K562 (cell line): Measurements from ENCODE around the gene PEX10. TPM values are rescaled to one million over a fixed set of nuclear protein-coding genes. Genes with fewer than 3 reads are reported as not detected.

Source experiments
- ATAC-seq: fragments of 200-7000 bp; cut with Tn5 transposase; 3 replicates; pipeline ENCODE4 v1.9.1; 2020; ENCODE audit warnings: moderate library complexity
- BruUV-seq: library from RNA; stranded (reverse); fragments of 400-500 nt; replicated peaks from 2 replicates; lab custom pipeline; 2021; lab: Mats Ljungman, UMichigan
- CTCF ChIA-PET: fragments of 300-600 bp; formaldehyde crosslinking; extraction: SDS; loops from one replicate; lab custom pipeline; 2021; ENCODE audit warnings: low intra/inter-chr PET ratio; lab: Yijun Ruan, JAX
- POLR2A ChIA-PET: fragments of 300-600, 350-650 bp; sonication (Branson Sonifier 250); formaldehyde crosslinking; extraction: SDS; loops from one replicate; lab custom pipeline; 2021; ENCODE audit warnings: antibody characterized with exemption, inconsistent platforms; lab: Yijun Ruan, JAX
- DNase-seq, 4 experiments: peaks; one replicate each; pipeline versions ENCODE4 v3.0.0 to v3.0.0-alpha.2; 2011 to 2018; ENCODE audit warnings: low spot score in 3 of 4, mixed read lengths in 3 of 4; ENCODE audit errors: extremely low read depth in 1 of 4
- FAIRE-seq: peaks from 2 replicates; lab custom pipeline; 2011; peaks lifted over from hg19 to GRCh38; lab: Jason Lieb, UNC
- H2AFZ ChIP-seq: 2 replicates; pipeline ENCODE4 v1.6.0; 2011; ENCODE audit warnings: low read depth, low read length, control low read depth, inconsistent platforms
- H3K27ac ChIP-seq: fragments of 200-600 bp; 3 replicates; pipeline ENCODE4 v1.8.0; 2011; ENCODE audit warnings: low read depth, mild to moderate bottlenecking, control low read depth, inconsistent platforms, low read length, moderate library complexity, mixed read lengths; ENCODE audit errors: extremely low read depth
- H3K27me3 ChIP-seq, 2 experiments: fragments of 300-600 bp in 1 of 2; 2 replicates in 1 of 2; 3 replicates in 1 of 2; pipeline versions ENCODE4 v1.6.0 to v1.8.0; 2011; ENCODE audit warnings: inconsistent platforms in 2 of 2, low read length in 2 of 2, mild to moderate bottlenecking in 1 of 2, mixed read lengths in 1 of 2, moderate library complexity in 1 of 2; ENCODE audit not compliant: control insufficient read depth in 2 of 2, insufficient read depth in 2 of 2
- H3K36me3 ChIP-seq: fragments of 300-600 bp; 3 replicates; pipeline ENCODE4 v1.8.0; 2011; ENCODE audit warnings: mild to moderate bottlenecking, low read length, inconsistent platforms; ENCODE audit not compliant: control insufficient read depth, insufficient read depth
- H3K4me1 ChIP-seq, 2 experiments: fragments of 200-600 bp in 1 of 2; replicated peaks in 1 of 2; 2 replicates in 1 of 2; 3 replicates in 1 of 2; pipeline versions ENCODE4 v1.5.1 to v1.8.0; 2011; ENCODE audit warnings: inconsistent platforms in 2 of 2, low read length in 2 of 2, mild to moderate bottlenecking in 1 of 2, mixed read lengths in 1 of 2, moderate library complexity in 1 of 2; ENCODE audit not compliant: control insufficient read depth in 2 of 2, insufficient read depth in 2 of 2
- H3K4me2 ChIP-seq: 2 replicates; pipeline ENCODE4 v1.6.1; 2011; ENCODE audit warnings: low read length, control low read depth, inconsistent platforms, mixed read lengths; ENCODE audit not compliant: insufficient read depth
- H3K4me3 ChIP-seq: fragments of 200-600 bp; sonication (generic), shearing (Covaris generic); 2 replicates; pipeline ENCODE4 v1.5.1; 2016; ENCODE audit warnings: control low read depth, inconsistent platforms
- H3K79me2 ChIP-seq: fragments of 200-600 bp; 3 replicates; pipeline ENCODE4 v1.8.0; 2011; ENCODE audit warnings: low read length, inconsistent platforms; ENCODE audit not compliant: control insufficient read depth, insufficient read depth
- H3K9ac ChIP-seq, 2 experiments: 2 replicates each; pipeline versions ENCODE4 v1.6.0 to v1.6.1; 2011; ENCODE audit warnings: low read depth in 2 of 2, low read length in 2 of 2, control low read depth in 1 of 2, inconsistent platforms in 1 of 2, mild to moderate bottlenecking in 1 of 2, mixed read lengths in 1 of 2; ENCODE audit not compliant: insufficient read depth in 1 of 2
- H3K9me1 ChIP-seq: one replicate; pipeline ENCODE4 v1.6.0; 2011; ENCODE audit warnings: inconsistent platforms, mild to moderate bottlenecking, low read length, moderate library complexity; ENCODE audit not compliant: control insufficient read depth, insufficient read depth
- H3K9me3 ChIP-seq: replicated peaks from 2 replicates; pipeline ENCODE4 v1.5.1; 2011; ENCODE audit warnings: low read depth, low read length, inconsistent platforms; ENCODE audit not compliant: control insufficient read depth, insufficient read depth
- H4K20me1 ChIP-seq: replicated peaks from 2 replicates; pipeline ENCODE4 v1.6.1; 2011; ENCODE audit warnings: low read length, inconsistent platforms, mixed read lengths; ENCODE audit not compliant: control insufficient read depth, insufficient read depth
- CCAR2 ChIP-seq: fragments of 200-400 bp; formaldehyde crosslinking; IDR thresholded peaks from 2 replicates; pipeline ENCODE4 v1.6.1; 2017; ENCODE audit warnings: mild to moderate bottlenecking, low read depth, low read length
- ETV5 ChIP-seq: sonication (generic); formaldehyde crosslinking; IDR thresholded peaks from 2 replicates; pipeline ENCODE4 v1.4.0; 2020; ENCODE audit warnings: low read depth, mild to moderate bottlenecking, missing genetic modification reagents
- FOXA3 ChIP-seq, 2 experiments: fragments of 450-650 bp in 1 of 2; sonication (generic) in 1 of 2; formaldehyde crosslinking; IDR thresholded peaks in 1 of 2; conservative IDR thresholded peaks in 1 of 2; 2 replicates each; pipeline versions ENCODE4 v1.4.0 to v1.8.0; 2020 to 2022; ENCODE audit warnings: mild to moderate bottlenecking in 2 of 2, missing genetic modification reagents in 1 of 2
- GTF2A2 ChIP-seq: IDR thresholded peaks from 2 replicates; pipeline ENCODE4 v1.6.1; 2016; ENCODE audit warnings: mild to moderate bottlenecking, missing genetic modification characterization, missing compliant biosample characterization
- NCOA1 ChIP-seq: fragments of 450-650 bp; IDR thresholded peaks from 2 replicates; pipeline ENCODE4 v1.6.1; 2016; ENCODE audit warnings: low read depth
- PTTG1 ChIP-seq: fragments of 450-650 bp; IDR thresholded peaks from 2 replicates; pipeline ENCODE4 v1.6.1; 2016; ENCODE audit warnings: low read depth, mild to moderate bottlenecking, missing genetic modification characterization, missing compliant biosample characterization
- SETDB1 ChIP-seq: IDR thresholded peaks from one replicate; pipeline ENCODE4 v1.6.1; 2012; ENCODE audit warnings: low read length, control low read depth, inconsistent platforms
- ZNF146 ChIP-seq: IDR thresholded peaks from one replicate; pipeline ENCODE4 v1.6.1; 2018; ENCODE audit warnings: missing compliant biosample characterization; ENCODE audit not compliant: unreplicated experiment
- WGBS: fragments of 100-300 bp; shearing (Covaris generic); methylation state at CpG from one replicate; pipeline ENCODE4 v1.1.6; 2016; ENCODE audit warnings: low coverage, mixed read lengths; ENCODE audit not compliant: insufficient coverage; ENCODE audit errors: missing lambda C conversion rate; 5-methylcytosine and 5-hydroxymethylcytosine counted together
- in situ Hi-C: fragments of 300-500 bp; cut with MboI; formaldehyde crosslinking; loops from 4 replicates; pipeline ENCODE4 v1.15.0; 2018; ENCODE audit warnings: inconsistent platforms, mixed read lengths
- intact Hi-C: fragments of 100-400 bp; cut with micrococcal nuclease; formaldehyde crosslinking; loops from 2 replicates; pipeline ENCODE4 v1.14.2; 2022
- polyA plus RNA-seq, 8 experiments: library from polyadenylated mRNA; depleted of rRNA in 4 of 8; stranded (reverse) in 5 of 8; unstranded in 3 of 8; fragments of >200 nt; fragmentation: Nextera tagmentation in 2 of 8; fragmentation: Illumina TruSeq in 1 of 8; extraction: Ambion mirVana in 2 of 8; extraction: Trizol in 1 of 8; gene quantifications; 2 replicates each; pipeline versions ENCODE4 v1.2.1 to v1.2.3, GENCODE V29; 2011 to 2014; ENCODE audit warnings: inconsistent platforms in 1 of 8, missing spikeins in 1 of 8
- total RNA-seq, 7 experiments: library from RNA; depleted of rRNA in 6 of 7; stranded (reverse); fragments of >200 nt in 6 of 7; fragmentation: Illumina TruSeq in 2 of 7; extraction: Trizol in 2 of 7; gene quantifications; 2 replicates each; pipeline versions ENCODE4 v1.2.1 to v1.2.3, GENCODE V29; 2011 to 2021; ENCODE audit warnings: low replicate concordance in 1 of 7
- TF ChIP-seq, protein P1 (sequence below): fragments of 250-450 bp; sonication (Bioruptor Pico); IDR thresholded peaks from 2 replicates; pipeline ENCODE4 v1.8.0; 2021; ENCODE audit warnings: mild to moderate bottlenecking, moderate library complexity
- TF ChIP-seq, protein P2 (sequence below), 2 experiments: fragments of 450-650 bp in 1 of 2; IDR thresholded peaks; 2 replicates each; pipeline ENCODE4 v1.6.1; 2011 to 2017; ENCODE audit warnings: low read depth in 2 of 2, antibody characterized with exemption in 1 of 2, borderline replicate concordance in 1 of 2, low read length in 1 of 2, mild to moderate bottlenecking in 1 of 2, mixed read lengths in 1 of 2; ENCODE audit not compliant: control insufficient read depth in 1 of 2
- TF ChIP-seq, protein P3 (sequence below): fragments of 250-450 bp; sonication (Bioruptor Pico); IDR thresholded peaks from 2 replicates; pipeline ENCODE4 v1.4.0; 2020; ENCODE audit warnings: borderline replicate concordance
- TF ChIP-seq, protein P4 (sequence below): fragments of 250-450 bp; sonication (Bioruptor Pico); IDR thresholded peaks from 2 replicates; pipeline ENCODE4 v1.5.0; 2021; ENCODE audit warnings: mild to moderate bottlenecking, moderate library complexity

PEX10 gene
- total and polyA plus RNA-seq, 9 of the 15 experiments (the other 6 are each of a cell fraction or from before 2014, with no cell fraction given): 0.03 to 26.2 (median 8.7) TPM

DNA sequence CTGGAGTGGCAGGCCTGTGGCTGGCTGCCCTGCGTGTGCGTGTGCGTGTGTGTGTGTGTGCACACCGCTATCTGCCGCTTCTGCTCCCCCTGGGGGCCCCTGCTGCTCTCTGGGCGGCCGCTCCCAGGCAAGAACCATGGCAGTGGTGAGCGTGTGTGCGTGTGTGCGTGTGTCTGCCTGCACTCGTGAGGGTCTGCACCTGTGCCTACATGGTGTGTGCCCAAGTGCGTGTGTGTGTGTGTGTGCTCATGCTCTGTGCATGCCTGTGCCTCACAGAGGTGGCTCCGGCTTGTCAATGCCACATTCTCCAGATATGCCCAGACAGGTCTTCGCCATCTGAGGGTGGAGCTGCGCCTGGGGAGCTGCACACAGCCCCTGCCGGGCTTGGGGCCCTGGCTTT, 18.7 kb upstream of the PEX10 start:
- POLR2A ChIA-PET: interaction anchor here (0.6 to 1.7 kb wide), 2 partner anchors 10 to 112 kb away, joined by 3 to 8 read pairs; no protein-coding TSS in a partner anchor
- TF ChIP-seq FOXA3 (CRISPR knock-in tag; conservative IDR thresholded peaks at IDR 0.05 in 1 of 2, IDR thresholded peaks at IDR 0.05 in 1 of 2) (no peak), ETV5 (CRISPR knock-in tag) (no peak), PTTG1 (tag) (no peak), GTF2A2 (no peak), NCOA1 (no peak), CCAR2 (no peak), ZNF146 (CRISPR knock-in tag) (no peak), SETDB1 (no peak)
- TF ChIP-seq, protein P1, sequence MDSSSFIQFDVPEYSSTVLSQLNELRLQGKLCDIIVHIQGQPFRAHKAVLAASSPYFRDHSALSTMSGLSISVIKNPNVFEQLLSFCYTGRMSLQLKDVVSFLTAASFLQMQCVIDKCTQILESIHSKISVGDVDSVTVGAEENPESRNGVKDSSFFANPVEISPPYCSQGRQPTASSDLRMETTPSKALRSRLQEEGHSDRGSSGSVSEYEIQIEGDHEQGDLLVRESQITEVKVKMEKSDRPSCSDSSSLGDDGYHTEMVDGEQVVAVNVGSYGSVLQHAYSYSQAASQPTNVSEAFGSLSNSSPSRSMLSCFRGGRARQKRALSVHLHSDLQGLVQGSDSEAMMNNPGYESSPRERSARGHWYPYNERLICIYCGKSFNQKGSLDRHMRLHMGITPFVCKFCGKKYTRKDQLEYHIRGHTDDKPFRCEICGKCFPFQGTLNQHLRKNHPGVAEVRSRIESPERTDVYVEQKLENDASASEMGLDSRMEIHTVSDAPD (CRISPR knock-in tag): no peak
- TF ChIP-seq, protein P2, sequence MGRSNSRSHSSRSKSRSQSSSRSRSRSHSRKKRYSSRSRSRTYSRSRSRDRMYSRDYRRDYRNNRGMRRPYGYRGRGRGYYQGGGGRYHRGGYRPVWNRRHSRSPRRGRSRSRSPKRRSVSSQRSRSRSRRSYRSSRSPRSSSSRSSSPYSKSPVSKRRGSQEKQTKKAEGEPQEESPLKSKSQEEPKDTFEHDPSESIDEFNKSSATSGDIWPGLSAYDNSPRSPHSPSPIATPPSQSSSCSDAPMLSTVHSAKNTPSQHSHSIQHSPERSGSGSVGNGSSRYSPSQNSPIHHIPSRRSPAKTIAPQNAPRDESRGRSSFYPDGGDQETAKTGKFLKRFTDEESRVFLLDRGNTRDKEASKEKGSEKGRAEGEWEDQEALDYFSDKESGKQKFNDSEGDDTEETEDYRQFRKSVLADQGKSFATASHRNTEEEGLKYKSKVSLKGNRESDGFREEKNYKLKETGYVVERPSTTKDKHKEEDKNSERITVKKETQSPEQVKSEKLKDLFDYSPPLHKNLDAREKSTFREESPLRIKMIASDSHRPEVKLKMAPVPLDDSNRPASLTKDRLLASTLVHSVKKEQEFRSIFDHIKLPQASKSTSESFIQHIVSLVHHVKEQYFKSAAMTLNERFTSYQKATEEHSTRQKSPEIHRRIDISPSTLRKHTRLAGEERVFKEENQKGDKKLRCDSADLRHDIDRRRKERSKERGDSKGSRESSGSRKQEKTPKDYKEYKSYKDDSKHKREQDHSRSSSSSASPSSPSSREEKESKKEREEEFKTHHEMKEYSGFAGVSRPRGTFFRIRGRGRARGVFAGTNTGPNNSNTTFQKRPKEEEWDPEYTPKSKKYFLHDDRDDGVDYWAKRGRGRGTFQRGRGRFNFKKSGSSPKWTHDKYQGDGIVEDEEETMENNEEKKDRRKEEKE (IDR thresholded peaks at IDR 0.05; ENCODE audit: borderline replicate concordance in 1 of 2, control insufficient read depth in 1 of 2, low read depth in 2 of 2, low read length in 1 of 2): no peak
- TF ChIP-seq, protein P3, sequence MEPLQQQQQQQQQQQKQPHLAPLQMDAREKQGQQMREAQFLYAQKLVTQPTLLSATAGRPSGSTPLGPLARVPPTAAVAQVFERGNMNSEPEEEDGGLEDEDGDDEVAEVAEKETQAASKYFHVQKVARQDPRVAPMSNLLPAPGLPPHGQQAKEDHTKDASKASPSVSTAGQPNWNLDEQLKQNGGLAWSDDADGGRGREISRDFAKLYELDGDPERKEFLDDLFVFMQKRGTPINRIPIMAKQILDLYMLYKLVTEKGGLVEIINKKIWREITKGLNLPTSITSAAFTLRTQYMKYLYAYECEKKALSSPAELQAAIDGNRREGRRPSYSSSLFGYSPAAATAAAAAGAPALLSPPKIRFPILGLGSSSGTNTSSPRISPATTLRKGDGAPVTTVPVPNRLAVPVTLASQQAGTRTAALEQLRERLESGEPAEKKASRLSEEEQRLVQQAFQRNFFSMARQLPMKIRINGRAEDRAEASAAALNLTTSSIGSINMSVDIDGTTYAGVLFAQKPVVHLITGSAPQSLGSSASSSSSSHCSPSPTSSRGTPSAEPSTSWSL (CRISPR knock-in tag): no peak
- TF ChIP-seq, protein P4, sequence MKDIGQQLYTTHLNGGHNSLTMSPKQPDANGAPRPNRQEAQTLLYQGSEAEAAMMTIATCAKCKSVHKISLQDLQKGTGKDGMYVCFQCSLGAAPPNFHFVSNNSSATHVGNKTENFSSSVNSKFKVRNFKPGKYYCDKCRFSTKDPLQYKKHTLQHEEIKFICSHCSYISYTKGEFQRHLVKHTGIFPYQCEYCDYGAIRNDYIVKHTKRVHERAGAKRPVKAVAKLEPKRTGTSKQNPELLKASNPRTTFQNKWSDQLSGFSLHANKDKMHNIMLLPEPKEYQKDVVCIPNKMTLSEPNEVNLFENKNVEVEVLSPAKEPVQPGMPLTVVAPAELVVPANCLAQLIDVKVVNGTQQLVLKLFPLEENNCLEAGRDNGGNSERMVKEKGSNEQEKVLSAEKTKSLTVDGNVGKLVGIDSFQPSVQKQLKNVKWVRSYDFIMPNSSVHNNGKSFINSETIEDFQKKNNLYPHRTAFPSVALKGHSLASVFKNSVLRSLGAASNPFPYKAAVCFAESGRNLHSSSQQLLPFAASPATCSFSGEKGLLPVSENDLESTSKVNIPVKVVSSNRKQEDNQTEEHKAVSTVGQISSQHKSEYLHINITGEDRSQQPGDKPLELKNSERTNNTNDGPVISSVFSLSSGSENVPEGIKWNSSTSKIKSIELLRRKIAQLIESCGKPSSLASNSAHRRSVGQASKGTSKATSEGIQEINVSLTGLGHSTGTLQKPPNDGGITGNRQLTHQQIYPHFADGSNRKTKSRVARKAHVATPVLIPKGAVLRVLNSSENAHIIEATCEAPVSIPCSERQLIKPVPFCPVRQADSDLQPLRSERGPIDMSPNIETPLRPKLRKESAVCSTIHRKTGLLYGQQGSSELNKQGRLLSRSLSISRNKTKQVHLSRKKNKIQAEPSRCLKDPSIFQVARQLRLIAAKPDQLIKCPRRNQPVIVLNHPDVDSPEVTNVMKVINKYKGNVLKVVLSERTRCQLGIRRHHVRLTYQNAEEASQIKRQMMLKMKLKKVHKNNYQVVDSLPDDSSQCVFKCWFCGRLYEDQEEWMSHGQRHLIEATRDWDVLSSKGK: no peak

More for the DNA sequence above, 18.7 kb upstream of the PEX10 start:
- Histone ChIP-seq H3K9me1 (no peaks in the 10 kb centered on the region), H3K27me3 (peaks cover 20 to 75% of the 10 kb centered on the region in 2 experiments; a peak in 4 of 5 replicates), H3K9me3 (0 out of 2 replicates have a peak, but pooled peaks cover 5% of the 10 kb centered on the region), H4K20me1 (no peaks in the 10 kb centered on the region), H3K4me2 (no peak overlapping the region), H3K27ac (no peak overlapping the region), H3K79me2 (no peaks in the 10 kb centered on the region), H3K4me1 (peaks cover 0 to 42% of the 10 kb centered on the region in 2 experiments; a peak in 2 of 5 replicates), H3K4me3 (no peak overlapping the region), H3K9ac (no peak overlapping the region), H2AFZ (no peak overlapping the region), H3K36me3 (no peaks in the 10 kb centered on the region)
- FAIRE-seq (no peak), DNase-seq (no peak), ATAC-seq (no peak)
- WGBS: 1% methylated on average over 16 of the region's 16 CpGs
- in situ Hi-C loops (no loop called here), intact Hi-C loops (no loop called here)
- CTCF ChIA-PET: no interaction called here
- BruUV-seq: no TSS peak
